ENCODE results near the gene ALDH3A1. TPM values are rescaled to one million over a fixed set of nuclear protein-coding genes. Genes with fewer than 3 reads are reported as not detected.

Gene ALDH3A1
- 0.15 and 2.6 TPM in 2 replicates for total RNA-seq (ENCODE audit: low replicate concordance)

DNA sequence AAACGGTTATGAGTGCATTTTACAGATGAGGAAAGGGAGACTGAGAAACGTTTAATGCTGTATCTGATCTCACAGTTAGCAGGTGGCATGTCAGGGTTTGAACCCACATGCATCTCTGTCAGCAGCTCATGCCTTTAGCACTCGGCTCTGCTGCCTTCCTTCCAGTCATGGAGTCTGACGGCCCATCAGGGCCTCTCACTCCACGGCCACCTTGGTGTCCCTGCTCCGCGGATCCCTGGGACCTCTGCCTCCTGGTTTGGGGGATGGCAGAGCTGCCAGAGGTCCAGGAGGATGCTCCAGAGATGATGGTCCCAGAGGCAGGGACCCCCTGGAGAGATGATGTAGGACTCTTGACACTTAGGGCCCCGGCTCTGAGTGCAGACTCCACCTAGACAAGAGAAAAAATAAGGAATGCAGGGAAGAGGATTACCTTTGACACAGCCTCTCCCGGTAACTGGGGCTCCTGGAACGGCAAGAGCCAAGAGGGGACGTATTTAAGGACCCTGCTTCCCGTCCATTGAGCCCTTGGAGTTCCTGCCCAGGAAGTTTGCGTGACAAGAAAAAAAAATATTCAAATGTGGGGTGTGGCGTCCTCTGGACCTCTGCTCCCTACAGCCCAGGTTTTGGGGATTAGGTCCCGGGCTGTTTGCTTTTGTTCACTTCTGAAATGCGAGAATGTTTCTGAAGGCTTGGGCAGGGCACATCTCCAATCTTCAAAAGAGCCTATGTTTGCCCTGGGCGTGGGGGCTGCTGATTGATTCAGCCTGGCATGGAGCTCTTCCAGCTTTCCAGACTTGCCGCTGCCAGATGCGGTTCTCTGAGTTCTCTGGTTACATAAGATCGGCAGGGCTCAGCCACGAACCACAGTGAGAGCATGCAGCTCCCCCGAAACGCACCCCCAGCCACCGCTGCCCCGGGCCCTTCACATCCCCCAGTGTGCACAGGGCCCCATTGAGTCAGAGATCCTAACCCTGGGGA lies at the start of gene ALDH3A1:
ALDH3A1 (minus strand) TSS at position 470 of the 978 bp plus-strand sequence. CDS start 3,169 bp downstream, outside the sequence.

DNA sequence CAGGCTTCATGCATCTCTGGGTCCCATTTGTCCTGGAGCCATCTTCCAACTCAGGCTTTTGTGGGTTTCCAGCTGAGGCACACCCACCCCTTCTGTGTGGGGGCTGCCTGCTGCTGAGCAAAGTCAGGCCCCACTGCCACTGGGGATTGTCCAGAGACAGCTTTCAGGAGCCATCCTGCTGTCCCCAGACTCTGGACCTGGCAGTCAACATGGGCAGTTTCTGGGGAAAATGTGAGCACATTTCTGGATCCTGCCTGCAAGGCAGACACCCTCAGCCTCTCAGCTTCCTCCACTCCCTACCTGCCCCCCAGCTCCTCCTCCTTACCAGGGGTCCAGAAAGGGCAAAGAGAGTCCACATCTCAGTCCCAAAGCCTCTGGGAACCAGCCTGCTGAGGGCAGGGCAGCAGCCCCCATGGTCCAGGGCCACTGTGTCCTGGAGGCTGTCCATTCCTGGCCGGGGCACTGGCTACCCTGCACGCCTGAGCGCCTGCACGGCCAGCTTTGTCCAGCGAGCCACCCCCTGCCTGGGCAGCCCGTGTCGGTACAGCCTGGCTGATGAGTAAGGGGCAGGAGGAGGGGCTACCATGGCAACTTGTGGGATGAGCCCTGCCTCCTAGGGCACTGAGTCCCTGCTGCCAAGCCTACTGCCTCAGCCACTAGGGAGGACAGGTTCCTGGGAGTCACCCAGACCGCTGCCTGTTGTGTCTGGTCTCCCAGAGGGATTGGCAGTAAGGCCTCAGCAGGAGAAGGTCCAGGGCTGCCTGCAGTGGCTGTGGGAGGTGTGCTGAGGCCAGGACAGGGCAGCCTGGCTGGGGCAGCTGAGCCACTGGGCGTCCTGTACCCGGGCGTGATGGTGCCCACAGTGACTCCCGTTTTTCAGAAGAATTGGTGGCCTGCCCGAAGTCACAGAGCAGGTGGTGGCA lies 31.7 kb downstream of the ALDH3A1 start, which contains the start of gene SLC47A2:
SLC47A2 (minus strand) TSS at position 477 of the 923 bp plus-strand sequence; CDS start at position 448, 29 bp downstream.

Other genes starting within 250 kb of the ALDH3A1 start
- 0.53 and 4.6 TPM in 2 replicates for gene SLC47A1, start 214.4 kb downstream of the ALDH3A1 start, total RNA-seq (ENCODE audit: low replicate concordance)
- 32.3 and 83.7 TPM in 2 replicates for gene ALDH3A2, start 99.5 kb downstream of the ALDH3A1 start, total RNA-seq (ENCODE audit: low replicate concordance)
- 0.23 TPM in 1 of 2 replicates, not detected in the other for gene SLC47A2, start 31.7 kb downstream of the ALDH3A1 start, total RNA-seq (ENCODE audit: low replicate concordance)
- gene ULK2, start 119.6 kb upstream of the ALDH3A1 start, total RNA-seq (ENCODE audit: low replicate concordance) = 22.9 and 42.8 TPM in 2 replicates
- 14.7 and 15.6 TPM in 2 replicates for gene AKAP10, start 229.5 kb upstream of the ALDH3A1 start, total RNA-seq (ENCODE audit: low replicate concordance)

All from smooth muscle cell of the coronary artery (primary cell).